WERI-Rb-1 (cell line): ENCODE results near the gene OR6C76.

Source experiments
- DNase-seq: peaks from one replicate; pipeline ENCODE4 v3.0.0-alpha.2; 2020
- H3K27ac ChIP-seq: fragments of 250-450 bp; sonication (Bioruptor Pico); 2 replicates; pipeline ENCODE4 v1.5.1; 2020; ENCODE audit warnings: mild to moderate bottlenecking, moderate library complexity
- H3K27me3 ChIP-seq: fragments of 250-450 bp; sonication (Bioruptor Pico); 2 replicates; pipeline ENCODE4 v1.5.1; 2021; ENCODE audit warnings: mild to moderate bottlenecking, low read depth, moderate library complexity; ENCODE audit not compliant: insufficient read depth, severe bottlenecking
- H3K36me3 ChIP-seq: fragments of 250-450 bp; sonication (Bioruptor Pico); 2 replicates; pipeline ENCODE4 v1.5.1; 2020; ENCODE audit warnings: mild to moderate bottlenecking, moderate library complexity
- H3K4me3 ChIP-seq: 2 replicates; pipeline ENCODE4 v1.5.1; 2011; ENCODE audit warnings: low read depth, mild to moderate bottlenecking, control low read depth, low read length
- H3K9me3 ChIP-seq: fragments of 250-450 bp; sonication (Bioruptor Pico); 2 replicates; pipeline ENCODE4 v1.5.1; 2021; ENCODE audit warnings: mild to moderate bottlenecking, moderate library complexity; ENCODE audit not compliant: severe bottlenecking
- CTCF ChIP-seq: IDR thresholded peaks from 2 replicates; pipeline ENCODE4 v1.5.1; 2011; ENCODE audit warnings: low read depth, mild to moderate bottlenecking, control low read depth, inconsistent platforms, low read length

OR6C76 gene

GRCh38 chr12:55425954-55426353 is at the start of gene OR6C76:
TSS of gene OR6C76 (plus strand) at chr12:55426254. CDS start at chr12:55426254, 0 bp downstream.
- Histone ChIP-seq H3K27ac (no peak within 1 kb of the TSS), H3K9me3 (no peaks in the 10 kb centered on the region), H3K27me3 (peaks cover 4% of the 10 kb centered on the region), H3K36me3 (no peaks in the 10 kb centered on the region), H3K4me3 (no peak within 1 kb of the TSS)
- TF ChIP-seq CTCF = no peak
- DNase-seq = no peak

- peaks cover 19% of the 10 kb centered on the region for H3K27me3 ChIP-seq
- no peak for DNase-seq
- TF ChIP-seq CTCF = no peak
These were observed 40.2 kb upstream of the OR6C76 start for GRCh38 chr12:55385891-55386290.

GRCh38 chr12:55392032-55392795 is 33.8 kb upstream of the OR6C76 start:
- DNase-seq = no peak
- TF ChIP-seq CTCF = no peak
- Histone ChIP-seq H3K36me3 (no peaks in the 10 kb centered on the region), H3K9me3 (no peaks in the 10 kb centered on the region), H3K27ac (no peak overlapping the region), H3K4me3 (no peak overlapping the region), H3K27me3 (peaks cover 26% of the 10 kb centered on the region)

More at GRCh38 chr12:55385891-55386290, 40.2 kb upstream of the OR6C76 start:
- Histone ChIP-seq H3K4me3 (no peak overlapping the region), H3K27ac (no peak overlapping the region), H3K36me3 (no peaks in the 10 kb centered on the region), H3K9me3 (no peaks in the 10 kb centered on the region)

GRCh38 chr12:55396326-55396725 is 29.7 kb upstream of the OR6C76 start:
- Histone ChIP-seq H3K27ac (no peak overlapping the region), H3K36me3 (no peaks in the 10 kb centered on the region), H3K9me3 (no peaks in the 10 kb centered on the region), H3K27me3 (peaks cover 36% of the 10 kb centered on the region), H3K4me3 (no peak overlapping the region)
- DNase-seq = no peak
- TF ChIP-seq CTCF = no peak

- Histone ChIP-seq H3K27me3 (peaks cover 24% of the 10 kb centered on the region), H3K27ac (no peak within 1 kb of the TSS), H3K9me3 (no peaks in the 10 kb centered on the region), H3K4me3 (no peak within 1 kb of the TSS), H3K36me3 (no peaks in the 10 kb centered on the region)
- DNase-seq = no peak
- TF ChIP-seq CTCF = no peak
These were observed 25.8 kb upstream of the OR6C76 start, which contains the start of gene OR6C65 for GRCh38 chr12:55400229-55400628. TSS of gene OR6C65 (plus strand) at chr12:55400529. CDS start at chr12:55400529, 0 bp downstream.
